Suprapubic skin (tissue), 3 donors: ENCODE data around the gene KLHL12.

Experiments
- CTCF ChIP-seq, 2 donors: fragments of 200-600 bp in 1 of 2; fragments of 450-650 bp in 1 of 2; sonication (generic) in 1 of 2; IDR thresholded peaks; one replicate each; pipeline ENCODE4 v1.5.1; 2016 to 2019; ENCODE audit warnings: antibody characterized with exemption in 2 of 2, mild to moderate bottlenecking in 1 of 2, moderate library complexity in 1 of 2
- EP300 ChIP-seq: sonication (generic); formaldehyde crosslinking; IDR thresholded peaks from one replicate; pipeline ENCODE4 v1.6.1; 2017; ENCODE audit warnings: antibody characterized with exemption
- POLR2A ChIP-seq, 2 donors: fragments of 450-650 bp; IDR thresholded peaks; one replicate each; pipeline ENCODE4 v1.6.1; 2017; ENCODE audit warnings: antibody characterized with exemption in 2 of 2, mild to moderate bottlenecking in 2 of 2, moderate library complexity in 2 of 2

GRCh38 chr1:202844935-202845334 is 82.1 kb downstream of the KLHL12 start:
- no peak for TF ChIP-seq CTCF (IDR thresholded peaks at IDR 0.05)
- no peak for TF ChIP-seq EP300
- no peak for TF ChIP-seq POLR2A (IDR thresholded peaks at IDR 0.05)
